SK-MEL-5 (cell line): Measurements from ENCODE around the gene SLC13A2. TPM values are rescaled to one million over a fixed set of nuclear protein-coding genes. Genes with fewer than 3 reads are reported as not detected.

Experiments
- DNase-seq: peaks from one replicate; pipeline ENCODE4 v3.0.0-alpha.2; 2016; ENCODE audit warnings: low read depth, low spot score
- in situ Hi-C: cut with HindIII; loops from 2 replicates; pipeline ENCODE4 v1.10.0; 2016; ENCODE audit warnings: low sequenced_read_pairs, high pct_unique_total_duplicates, low pct_unique_long_range_greater_than_20kb
- total RNA-seq: library from RNA; depleted of rRNA; stranded (reverse); fragments of >200 nt; shearing (Covaris generic); gene quantifications from 2 replicates; pipeline ENCODE4 v1.2.3, GENCODE V29; 2014

SLC13A2 gene
- total RNA-seq, 1 experiment from 2014 or later = not detected

- no peak for DNase-seq
- in situ Hi-C loops = no loop called here
These were observed 28.2 kb downstream of the SLC13A2 start for GRCh38 chr17:28501421-28502284.

GRCh38 chr17:28503420-28503819 is 30.0 kb downstream of the SLC13A2 start:
- in situ Hi-C loops = no loop called here
- DNase-seq = no peak

- DNase-seq = no peak
- in situ Hi-C loops = no loop called here
These were observed 32.7 kb downstream of the SLC13A2 start, which contains the start of gene FOXN1 for GRCh38 chr17:28505986-28506665. FOXN1 (plus strand) TSS chr17:28506348; CDS start chr17:28523970, 17,622 bp downstream.

- in situ Hi-C loops = no loop called here
These were observed 33.5 kb downstream of the SLC13A2 start for GRCh38 chr17:28506763-28507487.

GRCh38 chr17:28507567-28508203 is 34.2 kb downstream of the SLC13A2 start:
- no peak for DNase-seq
- in situ Hi-C loops = no loop called here

More at GRCh38 chr17:28506763-28507487, 33.5 kb downstream of the SLC13A2 start:
- DNase-seq = no peak

GRCh38 chr17:28508211-28508724 is 34.8 kb downstream of the SLC13A2 start:
- in situ Hi-C loops = no loop called here

GRCh38 chr17:28509789-28510188 is 36.3 kb downstream of the SLC13A2 start:
- in situ Hi-C loops = no loop called here
- DNase-seq = no peak

More at GRCh38 chr17:28508211-28508724, 34.8 kb downstream of the SLC13A2 start:
- no peak for DNase-seq

GRCh38 chr17:28511858-28512461 is 38.5 kb downstream of the SLC13A2 start:
- in situ Hi-C loops = no loop called here
- DNase-seq = no peak

- in situ Hi-C loops = no loop called here
- no peak for DNase-seq
These were observed 40.0 kb downstream of the SLC13A2 start for GRCh38 chr17:28513476-28513875.

- DNase-seq = no peak
- in situ Hi-C loops = no loop called here
These were observed 41.1 kb downstream of the SLC13A2 start for GRCh38 chr17:28514561-28515002.

GRCh38 chr17:28515518-28515917 is 42.1 kb downstream of the SLC13A2 start:
- DNase-seq = no peak
- in situ Hi-C loops = no loop called here

GRCh38 chr17:28518132-28518531 is 44.7 kb downstream of the SLC13A2 start:
- no peak for DNase-seq
- in situ Hi-C loops = no loop called here

GRCh38 chr17:28518578-28518977 is 45.1 kb downstream of the SLC13A2 start:
- in situ Hi-C loops = no loop called here

GRCh38 chr17:28519236-28519635 is 45.8 kb downstream of the SLC13A2 start:
- no peak for DNase-seq
- in situ Hi-C loops = no loop called here

More at GRCh38 chr17:28518578-28518977, 45.1 kb downstream of the SLC13A2 start:
- DNase-seq = no peak

GRCh38 chr17:28520687-28521086 is 47.2 kb downstream of the SLC13A2 start:
- in situ Hi-C loops = no loop called here
- DNase-seq = no peak

GRCh38 chr17:28521311-28522085 is 48.1 kb downstream of the SLC13A2 start:
- in situ Hi-C loops = no loop called here
- DNase-seq = no peak
